Prostate gland (tissue), 2 donors: Measurements from ENCODE around the gene PDE4D.

Experiments
- CTCF ChIP-seq, 4 experiments: fragments of 200-600 bp in 2 of 4; fragments of 450-650 bp in 2 of 4; sonication (generic) in 2 of 4; IDR thresholded peaks; 1 replicate in 3 of 4; 2 replicates in 1 of 4; pipeline ENCODE4 v1.5.1; 2016 to 2019; ENCODE audit warnings: antibody characterized with exemption in 4 of 4, mild to moderate bottlenecking in 2 of 4, moderate library complexity in 2 of 4
- POLR2A ChIP-seq: fragments of 450-650 bp; IDR thresholded peaks from one replicate; pipeline ENCODE4 v1.6.1; 2016; ENCODE audit warnings: antibody characterized with exemption, mild to moderate bottlenecking

- no peak for TF ChIP-seq POLR2A
- no peak for TF ChIP-seq CTCF (IDR thresholded peaks at IDR 0.05)
Observed at GRCh38 chr5:59089767-59090166, 803.8 kb downstream of the PDE4D start.
